Measurements from ENCODE around the gene AJAP1.

Gene AJAP1

GRCh38 chr1:4773226-4773625 lies 118.8 kb downstream of the AJAP1 start:
- DNase-seq (ENCODE audit: insufficient read length, low spot score) (no peak), FAIRE-seq (no peak)
- no peak for TF ChIP-seq CTCF (IDR thresholded peaks at IDR 0.05; ENCODE audit: insufficient read depth, missing control alignments)

DNA sequence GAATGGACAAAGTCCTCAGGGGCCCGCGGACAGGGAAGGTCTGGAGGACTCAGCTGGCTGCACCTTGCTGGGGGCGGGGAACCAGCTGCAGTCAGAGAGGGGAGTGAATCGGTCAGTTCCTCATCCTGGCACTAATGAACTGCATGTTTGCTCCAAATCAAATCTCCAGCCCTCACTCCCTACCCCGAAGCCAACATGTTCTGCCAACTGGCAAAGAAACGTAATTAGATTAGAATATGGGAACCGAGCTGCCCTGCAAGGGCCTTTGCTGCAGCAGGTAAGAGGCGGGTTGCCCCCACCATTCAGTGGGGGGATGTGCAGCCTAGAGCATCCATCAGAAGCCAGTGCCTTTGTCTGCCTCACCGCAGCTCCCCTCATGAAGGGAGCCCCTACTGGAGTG lies 121.1 kb downstream of the AJAP1 start:
- FAIRE-seq (no peak), DNase-seq (ENCODE audit: insufficient read length, low spot score) (no peak)
- no peak for TF ChIP-seq CTCF (IDR thresholded peaks at IDR 0.05; ENCODE audit: insufficient read depth, missing control alignments)

GRCh38 chr1:4778056-4778455 lies 123.6 kb downstream of the AJAP1 start:
- TF ChIP-seq CTCF (IDR thresholded peaks at IDR 0.05; ENCODE audit: insufficient read depth, missing control alignments), result peak; percentile 18
- FAIRE-seq (no peak), DNase-seq (ENCODE audit: insufficient read length, low spot score) (no peak)

- FAIRE-seq (no peak), DNase-seq (ENCODE audit: insufficient read length, low spot score) (no peak)
- TF ChIP-seq CTCF (IDR thresholded peaks at IDR 0.05; ENCODE audit: insufficient read depth, missing control alignments), result no peak
These were observed 127.2 kb downstream of the AJAP1 start for GRCh38 chr1:4781646-4782045.

DNA sequence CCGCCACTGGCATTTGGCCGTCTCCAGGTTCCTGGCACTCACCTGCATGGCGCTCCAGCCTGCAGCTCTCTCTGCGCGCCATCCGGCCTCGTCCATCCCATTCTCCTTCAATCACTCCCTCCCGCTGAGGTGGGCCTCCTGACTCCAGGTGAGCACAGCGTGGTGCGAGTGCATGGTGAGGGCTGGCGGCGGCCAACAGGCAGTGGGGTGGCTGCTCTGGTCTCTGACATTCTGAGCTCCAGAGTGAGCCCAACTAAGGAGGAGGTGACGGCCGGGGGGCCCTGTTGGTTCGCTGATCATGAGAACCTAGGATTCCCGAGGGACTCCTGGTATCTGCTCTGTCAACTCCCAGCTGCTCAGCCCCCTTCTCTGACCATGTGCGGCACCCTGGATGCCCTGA lies 130.4 kb downstream of the AJAP1 start:
- FAIRE-seq (no peak), DNase-seq (ENCODE audit: insufficient read length, low spot score) (no peak)
- no peak for TF ChIP-seq CTCF (IDR thresholded peaks at IDR 0.05; ENCODE audit: insufficient read depth, missing control alignments)

GRCh38 chr1:4786055-4786454 lies 131.6 kb downstream of the AJAP1 start:
- no peak for DNase-seq (ENCODE audit: insufficient read length, low spot score)
- FAIRE-seq, result no peak

DNA sequence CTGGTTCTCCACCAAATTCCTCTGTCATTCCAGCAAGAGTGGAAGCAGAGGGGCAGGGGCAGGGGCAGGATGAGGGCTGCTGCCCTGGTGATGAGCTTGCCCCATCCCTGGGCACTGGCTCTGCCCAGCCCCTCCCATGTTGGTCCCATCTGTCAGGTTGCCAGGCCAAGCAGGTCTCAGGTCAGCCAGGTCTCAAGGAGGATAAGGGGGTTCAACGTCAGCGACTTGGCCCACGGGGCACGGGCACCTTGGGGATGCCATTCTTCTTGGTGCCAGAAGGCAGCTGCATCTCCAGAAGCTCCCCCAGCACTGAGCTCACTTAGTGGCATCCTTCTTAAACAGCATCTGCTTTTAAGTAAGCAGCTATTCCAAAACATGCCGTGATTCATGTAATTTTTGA lies 133.1 kb downstream of the AJAP1 start:
- no peak for FAIRE-seq
- no peak for TF ChIP-seq CTCF (IDR thresholded peaks at IDR 0.05; ENCODE audit: insufficient read depth, missing control alignments)
- DNase-seq (ENCODE audit: insufficient read length, low spot score), result no peak

More at GRCh38 chr1:4786055-4786454, 131.6 kb downstream of the AJAP1 start:
- TF ChIP-seq CTCF (IDR thresholded peaks at IDR 0.05; ENCODE audit: insufficient read depth, missing control alignments), result no peak
